Choroid plexus epithelial cell (primary cell): Measurements from ENCODE around the gene CCL7.

ENCODE experiments used
- DNase-seq: peaks from one replicate; pipeline ENCODE4 v3.0.0-alpha.2; 2010; ENCODE audit warnings: low read depth
- H3K4me3 ChIP-seq: 2 replicates; pipeline ENCODE4 v1.5.1; 2011; ENCODE audit warnings: low read depth, mild to moderate bottlenecking, control low read depth, low read length, moderate library complexity
- TF ChIP-seq, protein P1 (sequence below): conservative IDR thresholded peaks from 2 replicates; pipeline ENCODE4 v1.5.1; 2011; ENCODE audit warnings: low read depth, mild to moderate bottlenecking, control low read depth, inconsistent platforms, low read length, moderate library complexity

The CCL7 gene

DNA sequence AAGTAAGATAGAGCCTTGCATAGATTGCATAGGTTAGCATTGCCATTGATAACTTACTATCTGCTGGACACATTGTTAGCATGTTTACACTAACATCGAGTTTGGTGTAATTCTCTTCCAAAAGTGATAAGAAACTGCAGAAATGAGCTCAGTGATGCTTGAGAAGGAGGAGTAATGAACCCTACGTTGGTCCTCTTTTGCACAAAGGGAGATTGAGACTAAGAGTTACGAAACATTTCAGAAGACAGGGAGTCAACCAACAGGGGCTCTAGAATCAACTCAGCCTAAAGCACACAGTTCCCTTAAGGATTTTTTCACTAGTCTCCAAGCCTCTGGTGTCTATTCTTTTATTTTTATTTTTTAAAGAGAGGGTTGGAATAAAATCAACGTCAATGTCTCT, 6.8 kb downstream of the CCL7 start:
- no peak for DNase-seq
- TF ChIP-seq, protein P1, sequence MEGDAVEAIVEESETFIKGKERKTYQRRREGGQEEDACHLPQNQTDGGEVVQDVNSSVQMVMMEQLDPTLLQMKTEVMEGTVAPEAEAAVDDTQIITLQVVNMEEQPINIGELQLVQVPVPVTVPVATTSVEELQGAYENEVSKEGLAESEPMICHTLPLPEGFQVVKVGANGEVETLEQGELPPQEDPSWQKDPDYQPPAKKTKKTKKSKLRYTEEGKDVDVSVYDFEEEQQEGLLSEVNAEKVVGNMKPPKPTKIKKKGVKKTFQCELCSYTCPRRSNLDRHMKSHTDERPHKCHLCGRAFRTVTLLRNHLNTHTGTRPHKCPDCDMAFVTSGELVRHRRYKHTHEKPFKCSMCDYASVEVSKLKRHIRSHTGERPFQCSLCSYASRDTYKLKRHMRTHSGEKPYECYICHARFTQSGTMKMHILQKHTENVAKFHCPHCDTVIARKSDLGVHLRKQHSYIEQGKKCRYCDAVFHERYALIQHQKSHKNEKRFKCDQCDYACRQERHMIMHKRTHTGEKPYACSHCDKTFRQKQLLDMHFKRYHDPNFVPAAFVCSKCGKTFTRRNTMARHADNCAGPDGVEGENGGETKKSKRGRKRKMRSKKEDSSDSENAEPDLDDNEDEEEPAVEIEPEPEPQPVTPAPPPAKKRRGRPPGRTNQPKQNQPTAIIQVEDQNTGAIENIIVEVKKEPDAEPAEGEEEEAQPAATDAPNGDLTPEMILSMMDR = no peak
- no peak overlapping the region for H3K4me3 ChIP-seq

DNA sequence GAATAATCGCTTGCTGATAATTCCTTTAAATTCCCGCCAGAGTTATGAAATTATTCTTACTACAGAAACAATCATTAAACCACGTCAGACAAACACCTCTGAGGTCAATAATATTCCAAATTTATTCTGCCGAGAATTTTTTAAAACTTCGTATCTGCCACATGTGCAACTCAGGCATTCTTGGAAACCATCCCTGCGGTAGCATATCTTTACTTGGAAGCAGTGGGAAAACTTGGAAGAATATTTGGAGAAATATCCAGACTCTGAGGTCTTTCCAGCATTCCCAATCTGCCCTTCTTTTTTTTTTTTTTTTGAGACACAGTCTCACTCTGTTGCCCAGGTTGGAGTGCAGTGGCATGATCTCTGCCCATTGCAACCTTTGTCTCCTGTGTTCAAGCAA, 13.6 kb downstream of the CCL7 start:
- TF ChIP-seq, protein P1 = no peak
- no peak for DNase-seq
- H3K4me3 ChIP-seq = no peak overlapping the region

DNA sequence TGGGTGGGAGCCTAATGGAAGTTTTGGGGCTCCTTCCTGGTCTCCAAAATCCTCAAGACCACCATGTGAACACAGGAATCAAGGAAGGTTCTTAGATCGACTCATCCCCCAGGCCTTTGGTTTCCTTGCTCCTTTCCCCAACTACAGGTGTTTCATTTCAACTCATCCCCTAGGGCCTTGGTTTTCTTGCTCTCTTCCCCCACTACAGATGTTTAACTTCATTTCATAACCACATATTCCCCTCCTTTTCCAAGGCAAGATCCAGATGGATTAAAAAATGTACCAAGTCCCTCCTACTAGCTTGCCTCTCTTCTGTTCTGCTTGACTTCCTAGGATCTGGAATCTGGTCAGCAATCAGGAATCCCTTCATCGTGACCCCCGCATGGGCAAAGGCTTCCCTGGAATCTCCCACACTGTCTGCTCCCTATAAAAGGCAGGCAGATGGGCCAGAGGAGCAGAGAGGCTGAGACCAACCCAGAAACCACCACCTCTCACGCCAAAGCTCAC, 15.3 kb downstream of the CCL7 start, which contains the start of gene CCL11:
TSS of gene CCL11 (plus strand) at position 457 of the 507 bp plus-strand sequence. CDS start 67 bp downstream, outside the sequence.
- DNase-seq = no peak
- no peak within 1 kb of the TSS for H3K4me3 ChIP-seq
- TF ChIP-seq, protein P1 = no peak

DNA sequence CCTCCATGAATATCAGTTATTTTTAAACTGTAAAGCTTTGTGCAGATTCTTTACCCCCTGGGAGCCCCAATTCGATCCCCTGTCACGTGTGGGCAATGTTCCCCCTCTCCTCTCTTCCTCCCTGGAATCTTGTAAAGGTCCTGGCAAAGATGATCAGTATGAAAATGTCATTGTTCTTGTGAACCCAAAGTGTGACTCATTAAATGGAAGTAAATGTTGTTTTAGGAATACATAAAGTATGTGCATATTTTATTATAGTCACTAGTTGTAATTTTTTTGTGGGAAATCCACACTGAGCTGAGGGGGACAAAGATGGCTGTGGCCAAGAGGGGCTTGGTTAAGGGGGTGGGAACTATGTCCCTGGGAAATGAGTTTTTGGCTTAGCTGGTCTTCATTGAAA, 17.9 kb downstream of the CCL7 start:
- TF ChIP-seq, protein P1 = no peak
- DNase-seq = no peak
- H3K4me3 ChIP-seq = no peak overlapping the region

DNA sequence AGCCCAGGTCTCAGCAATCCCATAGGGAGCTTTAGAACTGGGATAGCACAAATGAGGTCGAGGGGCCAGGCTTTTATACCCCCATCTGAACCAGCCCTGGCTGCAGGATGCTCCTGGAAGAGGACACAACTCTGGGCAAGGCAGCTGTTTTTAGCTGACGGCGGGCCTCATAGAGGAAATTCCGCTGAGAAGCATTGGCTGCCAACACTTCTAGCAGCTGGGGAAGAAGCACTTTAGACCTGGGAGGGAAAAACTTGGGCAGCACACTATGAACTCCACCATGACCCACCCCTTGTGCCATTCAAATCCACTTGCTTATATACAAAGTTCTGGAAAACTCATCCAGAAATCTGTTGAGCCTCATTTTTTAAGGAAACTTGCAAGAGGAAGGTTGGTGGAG, 20.6 kb downstream of the CCL7 start:
- TF ChIP-seq, protein P1 = no peak

DNA sequence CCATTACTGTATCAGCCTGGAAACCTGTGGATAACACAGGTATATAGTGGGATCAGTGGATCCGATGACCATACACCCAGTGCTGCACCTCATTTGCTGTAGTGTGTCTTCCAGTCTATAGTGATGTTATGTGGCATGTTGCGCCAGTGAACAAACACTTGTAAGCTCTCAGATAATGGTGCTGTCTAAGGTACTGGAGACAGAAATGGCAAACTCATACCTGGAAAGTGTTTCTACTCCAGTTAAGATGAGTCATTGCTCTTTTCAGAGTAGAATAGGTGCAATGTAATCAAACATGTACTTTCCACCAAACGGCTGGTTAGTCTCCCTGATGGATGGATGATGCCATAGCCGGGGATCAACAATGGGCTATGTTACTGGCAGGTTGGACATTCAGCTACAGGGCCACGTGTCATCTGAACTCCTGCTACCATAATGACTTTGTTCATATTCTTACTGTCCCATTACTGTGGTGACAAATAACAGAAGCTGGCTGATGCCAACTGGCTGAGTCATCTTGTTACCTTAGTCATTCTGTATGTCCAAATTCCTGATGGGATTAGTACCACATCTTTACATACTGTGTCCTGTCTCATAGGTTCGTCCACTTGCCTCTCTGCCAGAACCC, 21.8 kb downstream of the CCL7 start:
- TF ChIP-seq, protein P1 = no peak
- no peak overlapping the region for H3K4me3 ChIP-seq
- no peak for DNase-seq

More for the DNA sequence above, 20.6 kb downstream of the CCL7 start:
- DNase-seq = no peak
- H3K4me3 ChIP-seq = no peak overlapping the region

DNA sequence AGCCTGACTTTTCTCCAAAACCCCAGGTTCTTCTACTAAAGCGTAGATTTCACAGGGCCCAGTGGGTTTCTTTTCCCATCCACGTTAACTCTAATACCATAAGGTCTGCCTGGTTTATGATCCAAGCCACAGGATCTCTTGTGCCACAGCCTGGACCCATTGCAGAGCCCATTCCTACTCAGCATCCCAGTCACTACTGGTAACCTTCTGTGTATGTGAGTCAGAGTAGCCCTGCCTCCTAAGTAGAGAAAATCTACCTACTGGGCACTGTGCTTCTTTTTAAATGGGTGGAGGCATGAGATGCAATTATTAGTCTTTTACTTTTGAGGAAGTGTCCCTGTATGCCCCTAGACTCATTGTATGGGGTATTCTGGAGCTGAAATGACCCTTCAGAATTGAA, 29.0 kb downstream of the CCL7 start:
- TF ChIP-seq, protein P1 = no peak
- H3K4me3 ChIP-seq = no peak overlapping the region
- DNase-seq = no peak
